OCI-LY1 (cell line): ENCODE data around the gene ENG.

Experiments
- H2AFZ ChIP-seq: fragments of 200-600 bp; sonication (generic), shearing (Covaris generic); 2 replicates; pipeline ENCODE4 v1.6.0; 2014; ENCODE audit warnings: antibody characterized with exemption, mild to moderate bottlenecking, low read length
- H3F3A ChIP-seq: fragments of 200-600 bp; sonication (generic), shearing (Covaris generic); 2 replicates; pipeline ENCODE4 v1.6.0; 2014; ENCODE audit warnings: mild to moderate bottlenecking, antibody characterized with exemption, low read length, moderate library complexity; ENCODE audit not compliant: insufficient read depth
- H3K27ac ChIP-seq: fragments of 200-600 bp; sonication (generic); 2 replicates; pipeline ENCODE4 v1.5.1; 2014; ENCODE audit warnings: low read length, mixed run types, mild to moderate bottlenecking, low read depth; ENCODE audit not compliant: poor library complexity, severe bottlenecking
- H3K27me3 ChIP-seq: fragments of 200-600 bp; sonication (generic); 2 replicates; pipeline ENCODE4 v1.6.0; 2014; ENCODE audit warnings: antibody characterized with exemption, mild to moderate bottlenecking, low read length, moderate library complexity; ENCODE audit not compliant: insufficient read depth
- H3K36me3 ChIP-seq: fragments of 200-600 bp; sonication (generic); 2 replicates; pipeline ENCODE4 v1.6.1; 2014; ENCODE audit warnings: mild to moderate bottlenecking, antibody characterized with exemption, low read length, moderate library complexity, mixed read lengths; ENCODE audit not compliant: insufficient read depth
- H3K4me1 ChIP-seq: fragments of 200-600 bp; sonication (generic); 2 replicates; pipeline ENCODE4 v1.5.1; 2014; ENCODE audit warnings: mild to moderate bottlenecking, low read length, moderate library complexity; ENCODE audit not compliant: insufficient read depth, severe bottlenecking
- H3K4me2 ChIP-seq: fragments of 200-600 bp; sonication (generic), shearing (Covaris generic); 2 replicates; pipeline ENCODE4 v1.6.1; 2014; ENCODE audit warnings: low read length
- H3K4me3 ChIP-seq: fragments of 200-600 bp; sonication (generic); 2 replicates; pipeline ENCODE4 v1.5.1; 2014; ENCODE audit warnings: low read length, low read depth, mild to moderate bottlenecking, mixed read lengths; ENCODE audit not compliant: poor library complexity, severe bottlenecking
- H3K79me2 ChIP-seq: fragments of 200-600 bp; shearing (Covaris generic); 2 replicates; pipeline ENCODE4 v1.6.1; 2016; ENCODE audit warnings: mixed run types, low read length, mixed read lengths; ENCODE audit not compliant: insufficient read depth
- H3K9ac ChIP-seq: fragments of 200-600 bp; sonication (generic), shearing (Covaris generic); 2 replicates; pipeline ENCODE4 v1.6.1; 2014; ENCODE audit warnings: mild to moderate bottlenecking, low read length, mixed read lengths
- H3K9me2 ChIP-seq: fragments of 200-600 bp; sonication (generic), shearing (Covaris generic); 2 replicates; pipeline ENCODE4 v1.6.1; 2014; ENCODE audit warnings: low read depth, mild to moderate bottlenecking, low read length, mixed read lengths
- H3K9me3 ChIP-seq: fragments of 200-600 bp; shearing (Covaris generic); 2 replicates; pipeline ENCODE4 v1.6.1; 2014; ENCODE audit warnings: low read length, mixed read lengths
- H4K20me1 ChIP-seq: fragments of 200-600 bp; sonication (generic), shearing (Covaris generic); 2 replicates; pipeline ENCODE4 v1.6.0; 2016; ENCODE audit warnings: mild to moderate bottlenecking, low read length; ENCODE audit not compliant: insufficient read depth
- CTCF ChIP-seq: fragments of 200-600 bp; sonication (generic), shearing (Covaris generic); IDR thresholded peaks from 2 replicates; pipeline ENCODE4 v1.5.1; 2017; ENCODE audit warnings: mild to moderate bottlenecking, antibody characterized with exemption, low read length, moderate library complexity, mixed read lengths
- EZH2 ChIP-seq: fragments of 200-600 bp; sonication (generic), shearing (Covaris generic); IDR thresholded peaks from 2 replicates; pipeline ENCODE4 v1.8.0; 2017; ENCODE audit warnings: borderline replicate concordance, mixed run types, mild to moderate bottlenecking, antibody characterized with exemption, low read length, moderate library complexity, mixed read lengths

ENG gene

GRCh38 chr9:127790094-127790855 lies 64.2 kb downstream of the ENG start:
- Histone ChIP-seq H3K36me3 (peaks cover 69% of the 10 kb centered on the region), H3K4me1 (peaks cover 15% of the 10 kb centered on the region), H3K9me3 (no peaks in the 10 kb centered on the region), H3K79me2 (peaks cover 10% of the 10 kb centered on the region; the same call in 1 of the 2 replicates), H3K9me2 (no peaks in the 10 kb centered on the region), H4K20me1 (no peaks in the 10 kb centered on the region), H3K4me3 (no peak overlapping the region), H3K4me2 (no peak overlapping the region), H2AFZ (no peak overlapping the region), H3K27me3 (no peaks in the 10 kb centered on the region), H3F3A (peaks cover 9% of the 10 kb centered on the region), H3K9ac (no peak overlapping the region), H3K27ac (no peak overlapping the region)
- no peak for TF ChIP-seq CTCF
- TF ChIP-seq EZH2 = no peak

GRCh38 chr9:127789179-127789578 lies 65.3 kb downstream of the ENG start:
- H3K4me3 ChIP-seq = no peak overlapping the region
- H3K27me3 ChIP-seq = no peaks in the 10 kb centered on the region
- peaks cover 63% of the 10 kb centered on the region for H3K36me3 ChIP-seq
- H3K9me3 ChIP-seq = no peaks in the 10 kb centered on the region
- H3K27ac ChIP-seq = no peak overlapping the region
- no peak overlapping the region for H3K9ac ChIP-seq
- peaks cover 9% of the 10 kb centered on the region for H3F3A ChIP-seq
- H3K4me1 ChIP-seq = peaks cover 16% of the 10 kb centered on the region
- H2AFZ ChIP-seq = no peak overlapping the region
- peaks cover 10% of the 10 kb centered on the region; the same call in 1 of the 2 replicates for H3K79me2 ChIP-seq
- H4K20me1 ChIP-seq = no peaks in the 10 kb centered on the region
- no peaks in the 10 kb centered on the region for H3K9me2 ChIP-seq
- TF ChIP-seq CTCF (no peak), EZH2 (no peak)
- H3K4me2 ChIP-seq = no peak overlapping the region

GRCh38 chr9:127788337-127789011 lies 66.0 kb downstream of the ENG start:
- Histone ChIP-seq H3K9me2 (no peaks in the 10 kb centered on the region), H3F3A (peaks cover 9% of the 10 kb centered on the region), H3K9me3 (no peaks in the 10 kb centered on the region), H3K36me3 (peaks cover 63% of the 10 kb centered on the region), H3K27ac (no peak overlapping the region), H3K79me2 (peaks cover 10% of the 10 kb centered on the region; the same call in 1 of the 2 replicates), H3K4me3 (no peak overlapping the region), H3K27me3 (no peaks in the 10 kb centered on the region), H2AFZ (no peak overlapping the region), H4K20me1 (no peaks in the 10 kb centered on the region), H3K4me1 (peaks cover 23% of the 10 kb centered on the region), H3K9ac (no peak overlapping the region), H3K4me2 (no peak overlapping the region)
- TF ChIP-seq CTCF = no peak
- TF ChIP-seq EZH2 = no peak
